GM12878 (cell line): ENCODE results near the gene GNA14. TPM values are rescaled to one million over a fixed set of nuclear protein-coding genes. Genes with fewer than 3 reads are reported as not detected.

Experiments
- ATAC-seq: fragments of 200-7000 bp; cut with Tn5 transposase; 3 replicates; pipeline ENCODE4 v1.9.1; 2020; ENCODE audit warnings: mild to moderate bottlenecking, moderate library complexity
- BruUV-seq: library from RNA; stranded (reverse); fragments of 400-500 nt; replicated peaks from 2 replicates; lab custom pipeline; 2021; lab: Mats Ljungman, UMichigan
- CTCF ChIA-PET: fragments of 300-600 bp; sonication (Branson Sonifier 250); formaldehyde crosslinking; extraction: SDS; loops from one replicate; lab custom pipeline; 2021; ENCODE audit warnings: inconsistent platforms; lab: Yijun Ruan, JAX
- POLR2A ChIA-PET: fragments of 350-600 bp; formaldehyde crosslinking; extraction: SDS; loops from one replicate; lab custom pipeline; 2021; ENCODE audit warnings: inconsistent platforms; lab: Charles Lee
- RAD21 ChIA-PET: fragments of 300-600 bp; sonication (Branson Sonifier 250); formaldehyde crosslinking; loops from one replicate; lab custom pipeline; 2023; ENCODE audit warnings: antibody characterized with exemption; ENCODE audit not compliant: unreplicated experiment; lab: Charles Lee
- SMC1A ChIA-PET: fragments of 300-600 bp; sonication (Branson Sonifier 250); formaldehyde crosslinking; loops from one replicate; lab custom pipeline; 2023; ENCODE audit not compliant: unreplicated experiment, uncharacterized antibody; lab: Charles Lee
- DNase-seq: peaks from one replicate; pipeline ENCODE4 v3.0.0-alpha.2; 2011; ENCODE audit warnings: low read depth, low spot score
- FAIRE-seq: peaks from 3 replicates; lab custom pipeline; 2011; peaks lifted over from hg19 to GRCh38; lab: Jason Lieb, UNC
- H2AFZ ChIP-seq: 2 replicates; pipeline ENCODE4 v1.6.0; 2011; ENCODE audit warnings: low read depth, low read length, control low read depth; ENCODE audit not compliant: control insufficient read depth
- H3K27ac ChIP-seq: 2 replicates; pipeline ENCODE4 v1.5.1; 2011; ENCODE audit warnings: control low read depth; ENCODE audit not compliant: control insufficient read depth, insufficient read depth
- H3K27me3 ChIP-seq, 2 experiments: replicated peaks in 1 of 2; 2 replicates each; pipeline versions ENCODE4 v1.6.0 to v1.6.1; 2011; ENCODE audit warnings: low read length in 1 of 2; ENCODE audit not compliant: control insufficient read depth in 2 of 2, insufficient read depth in 2 of 2
- H3K36me3 ChIP-seq, 2 experiments: 2 replicates each; pipeline ENCODE4 v1.5.1; 2011; ENCODE audit warnings: low read length in 1 of 2; ENCODE audit not compliant: control insufficient read depth in 2 of 2, insufficient read depth in 2 of 2
- H3K4me1 ChIP-seq: 2 replicates; pipeline ENCODE4 v1.6.1; 2011; ENCODE audit warnings: mild to moderate bottlenecking, low read length, moderate library complexity, mixed read lengths; ENCODE audit not compliant: control insufficient read depth, insufficient read depth
- H3K4me2 ChIP-seq: 2 replicates; pipeline ENCODE4 v1.6.0; 2011; ENCODE audit warnings: control low read depth; ENCODE audit not compliant: control insufficient read depth, insufficient read depth
- H3K4me3 ChIP-seq: fragments of 200-600 bp; sonication (generic); 2 replicates; pipeline ENCODE4 v1.5.1; 2016
- H3K79me2 ChIP-seq: 2 replicates; pipeline ENCODE4 v1.6.0; 2011; ENCODE audit warnings: low read length; ENCODE audit not compliant: control insufficient read depth, insufficient read depth
- H3K9ac ChIP-seq: 2 replicates; pipeline ENCODE4 v1.8.0; 2011; ENCODE audit warnings: low read length, control low read depth, mixed read lengths; ENCODE audit not compliant: control insufficient read depth, insufficient read depth
- H3K9me3 ChIP-seq: replicated peaks from 3 replicates; pipeline ENCODE4 v1.5.1; 2011; ENCODE audit warnings: mild to moderate bottlenecking, low read length; ENCODE audit not compliant: control insufficient read depth, insufficient read depth
- H4K20me1 ChIP-seq: 2 replicates; pipeline ENCODE4 v1.6.0; 2011; ENCODE audit not compliant: control insufficient read depth, insufficient read depth
- HCFC1 ChIP-seq: fragments of 150-350 bp; IDR thresholded peaks from 2 replicates; pipeline ENCODE4 v1.6.1; 2014; ENCODE audit warnings: low read length
- JUND ChIP-seq: IDR thresholded peaks from 2 replicates; pipeline ENCODE4 v1.6.1; 2012; ENCODE audit warnings: low read depth, mild to moderate bottlenecking, low read length, improper control_type of control experiment, moderate library complexity
- MEF2B ChIP-seq: fragments of 450-650 bp; IDR thresholded peaks from 2 replicates; pipeline ENCODE4 v1.6.1; 2018; ENCODE audit warnings: mild to moderate bottlenecking, moderate library complexity; ENCODE audit not compliant: partially characterized antibody, poor library complexity, severe bottlenecking
- NR2C1 ChIP-seq: fragments of 450-650 bp; IDR thresholded peaks from 2 replicates; pipeline ENCODE4 v1.6.1; 2017; ENCODE audit warnings: antibody characterized with exemption, mild to moderate bottlenecking, moderate library complexity
- RUNX3 ChIP-seq: IDR thresholded peaks from 2 replicates; pipeline ENCODE4 v1.6.1; 2012; ENCODE audit warnings: low read length, inconsistent platforms
- ZNF207 ChIP-seq: fragments of 450-650 bp; IDR thresholded peaks from 2 replicates; pipeline ENCODE4 v1.6.1; 2014; ENCODE audit warnings: antibody characterized with exemption, mild to moderate bottlenecking, borderline replicate concordance
- WGBS: methylation state at CpG from one replicate; pipeline ENCODE4 v1.1.6; 2016; ENCODE audit warnings: low lambda C conversion rate; ENCODE audit not compliant: insufficient replicate concordance, insufficient coverage; ENCODE audit errors: missing lambda C conversion rate; 5-methylcytosine and 5-hydroxymethylcytosine counted together
- in situ Hi-C: fragments of 300-500 bp; cut with MboI; formaldehyde crosslinking; loops from 9 replicates; pipeline ENCODE4 v1.14.3; 2018; ENCODE audit warnings: mixed read lengths
- intact Hi-C: fragments of 100-400 bp; cut with micrococcal nuclease; formaldehyde crosslinking; loops from one replicate; pipeline ENCODE4 v1.14.2; 2022; ENCODE audit not compliant: unreplicated experiment
- polyA plus RNA-seq, 11 experiments: library from polyadenylated mRNA; depleted of rRNA in 4 of 11; unstranded in 6 of 11; stranded (reverse) in 5 of 11; fragments of >200 nt; fragmentation: Nextera tagmentation in 4 of 11; fragmentation: Illumina TruSeq in 1 of 11; extraction: Ambion mirVana in 4 of 11; extraction: Trizol in 1 of 11; gene quantifications; 1 replicate in 1 of 11; 2 replicates in 10 of 11; pipeline versions ENCODE4 v1.2.1 to v1.2.3, GENCODE V29; 2011 to 2016; ENCODE audit warnings: inconsistent platforms in 2 of 11, missing spikeins in 2 of 11, low read depth in 1 of 11
- total RNA-seq, 4 experiments: library from RNA; depleted of rRNA in 3 of 4; stranded (reverse); fragments of >200 nt in 3 of 4; fragmentation: Illumina TruSeq in 1 of 4; extraction: Trizol in 1 of 4; gene quantifications; 2 replicates each; pipeline versions ENCODE4 v1.2.1 to v1.2.3, GENCODE V29; 2013 to 2021
- TF ChIP-seq, protein P1 (sequence below): fragments of 150-350 bp; IDR thresholded peaks from 2 replicates; pipeline ENCODE4 v1.6.1; 2016; ENCODE audit warnings: low read depth, low read length
- TF ChIP-seq, protein P2 (sequence below): fragments of 150-350 bp; IDR thresholded peaks from 2 replicates; pipeline ENCODE4 v1.6.1; 2014; ENCODE audit warnings: mild to moderate bottlenecking, low read depth, low read length

Gene GNA14
- total and polyA plus RNA-seq, 10 of the 15 experiments (the other 5 are each of a cell fraction or from before 2014, with no cell fraction given) = 0.17 TPM; not detected in 9

DNA sequence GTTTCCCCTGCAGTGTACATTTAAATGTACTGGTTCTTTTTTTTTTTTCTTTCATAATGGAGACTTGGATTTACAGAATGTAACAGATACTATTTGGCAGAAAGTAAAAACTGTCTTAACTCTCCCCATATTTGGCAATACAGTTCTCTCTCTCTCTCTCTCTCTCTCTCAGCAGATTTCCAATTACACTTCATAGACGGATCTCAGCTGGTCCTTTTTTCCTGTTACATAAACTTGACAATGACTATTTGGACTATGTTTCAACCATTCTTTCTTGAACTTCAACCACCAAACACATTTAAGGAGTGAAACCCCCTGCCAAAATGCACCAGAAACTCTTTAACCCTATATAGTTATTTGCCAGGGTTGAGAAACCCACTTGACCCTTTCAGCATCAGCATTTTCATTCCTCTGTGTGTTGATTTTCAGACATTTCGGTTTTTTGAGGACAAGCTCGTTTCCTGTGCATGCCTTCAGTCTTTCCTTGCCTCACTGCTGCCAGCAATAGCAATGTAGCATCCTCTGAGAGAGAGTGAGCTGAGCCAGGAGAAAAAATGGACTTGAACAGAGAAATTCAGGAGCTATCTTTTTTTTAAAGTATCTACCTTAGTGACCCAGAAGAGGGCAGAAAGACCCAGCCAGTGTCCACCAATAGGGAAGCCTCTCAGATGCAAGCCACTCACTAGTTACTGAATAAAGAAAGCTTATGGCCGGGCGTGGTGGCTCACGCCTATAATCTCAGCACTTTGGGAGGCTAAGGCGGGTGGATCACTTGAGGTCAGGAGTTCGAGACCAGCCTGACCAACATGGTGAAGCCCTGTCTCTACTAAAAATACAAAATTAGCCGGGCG is 26.0 kb upstream of the GNA14 start (continued):
- TF ChIP-seq, protein P1, sequence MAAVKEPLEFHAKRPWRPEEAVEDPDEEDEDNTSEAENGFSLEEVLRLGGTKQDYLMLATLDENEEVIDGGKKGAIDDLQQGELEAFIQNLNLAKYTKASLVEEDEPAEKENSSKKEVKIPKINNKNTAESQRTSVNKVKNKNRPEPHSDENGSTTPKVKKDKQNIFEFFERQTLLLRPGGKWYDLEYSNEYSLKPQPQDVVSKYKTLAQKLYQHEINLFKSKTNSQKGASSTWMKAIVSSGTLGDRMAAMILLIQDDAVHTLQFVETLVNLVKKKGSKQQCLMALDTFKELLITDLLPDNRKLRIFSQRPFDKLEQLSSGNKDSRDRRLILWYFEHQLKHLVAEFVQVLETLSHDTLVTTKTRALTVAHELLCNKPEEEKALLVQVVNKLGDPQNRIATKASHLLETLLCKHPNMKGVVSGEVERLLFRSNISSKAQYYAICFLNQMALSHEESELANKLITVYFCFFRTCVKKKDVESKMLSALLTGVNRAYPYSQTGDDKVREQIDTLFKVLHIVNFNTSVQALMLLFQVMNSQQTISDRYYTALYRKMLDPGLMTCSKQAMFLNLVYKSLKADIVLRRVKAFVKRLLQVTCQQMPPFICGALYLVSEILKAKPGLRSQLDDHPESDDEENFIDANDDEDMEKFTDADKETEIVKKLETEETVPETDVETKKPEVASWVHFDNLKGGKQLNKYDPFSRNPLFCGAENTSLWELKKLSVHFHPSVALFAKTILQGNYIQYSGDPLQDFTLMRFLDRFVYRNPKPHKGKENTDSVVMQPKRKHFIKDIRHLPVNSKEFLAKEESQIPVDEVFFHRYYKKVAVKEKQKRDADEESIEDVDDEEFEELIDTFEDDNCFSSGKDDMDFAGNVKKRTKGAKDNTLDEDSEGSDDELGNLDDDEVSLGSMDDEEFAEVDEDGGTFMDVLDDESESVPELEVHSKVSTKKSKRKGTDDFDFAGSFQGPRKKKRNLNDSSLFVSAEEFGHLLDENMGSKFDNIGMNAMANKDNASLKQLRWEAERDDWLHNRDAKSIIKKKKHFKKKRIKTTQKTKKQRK = no peak
- TF ChIP-seq MEF2B = no peak
- TF ChIP-seq JUND = no peak
- TF ChIP-seq HCFC1 = no peak
- TF ChIP-seq, protein P2, sequence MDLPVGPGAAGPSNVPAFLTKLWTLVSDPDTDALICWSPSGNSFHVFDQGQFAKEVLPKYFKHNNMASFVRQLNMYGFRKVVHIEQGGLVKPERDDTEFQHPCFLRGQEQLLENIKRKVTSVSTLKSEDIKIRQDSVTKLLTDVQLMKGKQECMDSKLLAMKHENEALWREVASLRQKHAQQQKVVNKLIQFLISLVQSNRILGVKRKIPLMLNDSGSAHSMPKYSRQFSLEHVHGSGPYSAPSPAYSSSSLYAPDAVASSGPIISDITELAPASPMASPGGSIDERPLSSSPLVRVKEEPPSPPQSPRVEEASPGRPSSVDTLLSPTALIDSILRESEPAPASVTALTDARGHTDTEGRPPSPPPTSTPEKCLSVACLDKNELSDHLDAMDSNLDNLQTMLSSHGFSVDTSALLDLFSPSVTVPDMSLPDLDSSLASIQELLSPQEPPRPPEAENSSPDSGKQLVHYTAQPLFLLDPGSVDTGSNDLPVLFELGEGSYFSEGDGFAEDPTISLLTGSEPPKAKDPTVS = no peak

DNA sequence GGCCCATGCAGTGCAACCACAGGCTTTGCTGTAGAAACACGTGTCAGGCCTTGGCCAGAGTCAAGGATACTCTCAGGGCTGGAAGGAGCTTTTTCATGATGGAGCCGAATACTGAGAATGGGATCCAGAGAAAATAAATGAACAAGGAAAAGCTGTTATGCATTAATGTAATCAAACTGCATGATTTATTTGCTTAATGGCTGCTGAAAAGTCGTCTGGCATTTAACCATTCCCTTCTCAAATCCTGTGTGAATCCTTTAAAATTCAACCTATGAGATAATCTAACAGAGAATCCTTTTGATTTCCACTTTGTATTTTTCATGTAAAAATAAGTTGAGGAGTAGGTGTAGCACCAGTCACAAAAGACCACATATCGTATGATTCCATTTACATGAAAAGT is 24.1 kb upstream of the GNA14 start:
- intact Hi-C loops = no loop called here

More for the DNA sequence above, 24.1 kb upstream of the GNA14 start:
- BruUV-seq = no TSS peak
- no peak overlapping the region for H3K4me2 ChIP-seq
- H3K9me3 ChIP-seq = no peaks in the 10 kb centered on the region
- ChIA-PET POLR2A (no interaction called here), RAD21 (no interaction called here), CTCF (no interaction called here)
- H3K4me1 ChIP-seq = no peaks in the 10 kb centered on the region
- H3K79me2 ChIP-seq = no peaks in the 10 kb centered on the region
- FAIRE-seq = no peak
- in situ Hi-C loops = no loop called here
- no peaks in the 10 kb centered on the region for H3K36me3 ChIP-seq
- H3K27me3 ChIP-seq = no peaks in the 10 kb centered on the region
- no peak overlapping the region for H3K9ac ChIP-seq
- H2AFZ ChIP-seq = no peak overlapping the region
- no peak overlapping the region for H3K27ac ChIP-seq
- no peak for TF ChIP-seq RUNX3
- TF ChIP-seq ZNF207 = no peak
- no peak for TF ChIP-seq NR2C1
- TF ChIP-seq, all 136 proteins: peak for 0
- Histone ChIP-seq H3K4me3 (no peak overlapping the region), H4K20me1 (no peaks in the 10 kb centered on the region)
- WGBS = 4% methylated on average over 4 of the region's 4 CpGs
- SMC1A ChIA-PET = no interaction called here
- DNase-seq = no peak
- ATAC-seq = no peak
